SU-DHL-6 (cell line): ENCODE measurements around the gene GRHL3.

Experiments
- CTCF ChIP-seq: fragments of 200-600 bp; sonication (generic); IDR thresholded peaks from one replicate; pipeline ENCODE4 v1.5.1; 2017; ENCODE audit warnings: antibody characterized with exemption, mild to moderate bottlenecking, low read length, moderate library complexity; ENCODE audit not compliant: insufficient read depth, poor library complexity, severe bottlenecking
- EZH2phosphoT487 ChIP-seq: fragments of 200-600 bp; sonication (generic), shearing (Covaris generic); conservative IDR thresholded peaks from 2 replicates; pipeline ENCODE4 v1.6.1; 2018; ENCODE audit warnings: mild to moderate bottlenecking, antibody characterized with exemption, low read length, moderate library complexity, mixed read lengths

DNA sequence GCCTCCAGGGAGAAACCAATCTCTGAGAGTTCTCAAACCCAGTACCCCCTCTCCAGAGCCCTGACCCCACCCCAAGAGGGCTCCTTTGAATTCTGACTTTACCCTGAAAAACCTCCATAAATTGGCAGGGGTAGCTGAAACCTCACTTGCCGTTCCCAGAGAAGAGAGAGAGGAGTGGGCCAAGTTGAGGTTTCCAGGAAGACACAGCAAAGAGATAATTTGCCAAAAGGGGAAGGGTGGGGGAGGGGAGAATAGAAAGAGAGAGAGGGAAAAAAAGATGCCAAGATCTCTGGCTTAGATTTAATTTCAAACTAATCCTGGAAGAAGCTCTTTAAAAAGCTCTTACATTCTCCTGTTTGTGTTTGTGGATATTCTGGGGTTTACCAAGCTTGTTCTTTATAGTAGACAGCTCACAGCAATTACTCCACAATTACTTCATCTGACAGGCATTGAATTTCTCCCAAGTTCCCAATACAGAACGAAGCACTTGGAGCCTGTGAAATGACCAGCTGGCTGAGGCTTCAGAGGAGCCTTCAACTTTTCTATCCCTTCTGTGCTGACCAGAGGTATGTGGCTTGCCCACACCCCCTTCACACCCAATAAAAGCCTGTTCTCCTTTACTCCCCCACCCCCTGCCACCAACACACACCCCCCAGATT, 1.1 kb upstream of the GRHL3 start:
- no peak for TF ChIP-seq CTCF
- TF ChIP-seq EZH2phosphoT487 = no peak
